IPS-18a (cell line): ENCODE measurements around the gene FBF1.
A peak's percentile ranks its signal among the peaks of the same experiment; 100 is the strongest.
"Not testable (repeated sequence)": the region's sequence is repeated elsewhere in the genome, so short reads cannot be mapped to it uniquely, and the experiment has no call there.

Source experiments
- H3K27ac ChIP-seq: one replicate; pipeline ENCODE4 v1.5.1; 2013; ENCODE audit warnings: low read length
- H3K27me3 ChIP-seq: one replicate; pipeline ENCODE4 v1.6.1; 2013; ENCODE audit warnings: mild to moderate bottlenecking, low read length; ENCODE audit not compliant: control insufficient read depth, insufficient read depth
- H3K36me3 ChIP-seq: one replicate; pipeline ENCODE4 v1.6.1; 2013; ENCODE audit warnings: low read depth, low read length; ENCODE audit not compliant: control insufficient read depth
- H3K4me1 ChIP-seq: one replicate; pipeline ENCODE4 v1.6.1; 2013; ENCODE audit warnings: low read depth, low read length; ENCODE audit not compliant: control insufficient read depth
- H3K4me3 ChIP-seq: one replicate; pipeline ENCODE4 v1.5.1; 2013; ENCODE audit warnings: low read length
- H3K9ac ChIP-seq: one replicate; pipeline ENCODE4 v1.6.1; 2013; ENCODE audit warnings: mild to moderate bottlenecking, low read length, moderate library complexity
- H3K9me3 ChIP-seq: one replicate; pipeline ENCODE4 v1.6.1; 2013; ENCODE audit warnings: low read depth, low read length; ENCODE audit not compliant: control insufficient read depth

The FBF1 gene

GRCh38 chr17:75891605-75892555 lies 49.0 kb downstream of the FBF1 start:
- Histone ChIP-seq H3K4me3 (no peak overlapping the region), H3K27me3 (no peaks in the 10 kb centered on the region), H3K9me3 (no peaks in the 10 kb centered on the region), H3K27ac (no peak overlapping the region), H3K4me1 (peaks cover 4% of the 10 kb centered on the region), H3K36me3 (peaks cover 32% of the 10 kb centered on the region), H3K9ac (no peak overlapping the region)

GRCh38 chr17:75891022-75891604 lies 49.7 kb downstream of the FBF1 start:
- Histone ChIP-seq H3K27ac (no peak overlapping the region), H3K4me1 (peaks cover 4% of the 10 kb centered on the region), H3K9me3 (no peaks in the 10 kb centered on the region), H3K36me3 (peaks cover 32% of the 10 kb centered on the region), H3K27me3 (no peaks in the 10 kb centered on the region), H3K4me3 (no peak overlapping the region), H3K9ac (no peak overlapping the region)

- Histone ChIP-seq H3K9ac (no peak overlapping the region), H3K36me3 (peaks cover 32% of the 10 kb centered on the region), H3K27ac (no peak overlapping the region), H3K4me1 (no peaks in the 10 kb centered on the region), H3K4me3 (no peak overlapping the region), H3K9me3 (no peaks in the 10 kb centered on the region), H3K27me3 (no peaks in the 10 kb centered on the region)
Observed at GRCh38 chr17:75889454-75889853, 51.4 kb downstream of the FBF1 start.

GRCh38 chr17:75888484-75888883 lies 52.4 kb downstream of the FBF1 start:
- H3K36me3 ChIP-seq, result peaks cover 32% of the 10 kb centered on the region
- H3K9ac ChIP-seq, result no peak overlapping the region
- H3K9me3 ChIP-seq, result no peaks in the 10 kb centered on the region
- no peaks in the 10 kb centered on the region for H3K27me3 ChIP-seq
- H3K4me3 ChIP-seq, result no peak overlapping the region
- H3K4me1 ChIP-seq, result no peaks in the 10 kb centered on the region
- no peak overlapping the region for H3K27ac ChIP-seq

- H3K9ac ChIP-seq, H3K9me3 ChIP-seq, H3K27me3 ChIP-seq, H3K4me3 ChIP-seq, H3K4me1 ChIP-seq, H3K27ac ChIP-seq: not testable (repeated sequence)
- peaks cover 16% of the 10 kb centered on the region for H3K36me3 ChIP-seq
Observed at GRCh38 chr17:75885860-75886259, 55.0 kb downstream of the FBF1 start.

- Histone ChIP-seq H3K36me3 (peaks cover 12% of the 10 kb centered on the region), H3K4me1 (no peaks in the 10 kb centered on the region), H3K27ac (no peak overlapping the region), H3K9ac (no peak overlapping the region), H3K4me3 (no peak overlapping the region), H3K27me3 (no peaks in the 10 kb centered on the region), H3K9me3 (no peaks in the 10 kb centered on the region)
Observed at GRCh38 chr17:75885431-75885830, 55.4 kb downstream of the FBF1 start.

- Histone ChIP-seq H3K36me3 (no peaks in the 10 kb centered on the region), H3K9ac (no peak overlapping the region), H3K27me3 (peaks cover 27% of the 10 kb centered on the region), H3K9me3 (no peaks in the 10 kb centered on the region), H3K4me1 (no peaks in the 10 kb centered on the region), H3K4me3 (no peak overlapping the region), H3K27ac (no peak overlapping the region)
Observed at GRCh38 chr17:75881678-75882454, 59.0 kb downstream of the FBF1 start.

- no peak overlapping the region for H3K27ac ChIP-seq
- peaks cover 38% of the 10 kb centered on the region for H3K27me3 ChIP-seq
- no peaks in the 10 kb centered on the region for H3K36me3 ChIP-seq
- H3K9me3 ChIP-seq, result no peaks in the 10 kb centered on the region
- H3K4me3 ChIP-seq, result no peak overlapping the region
- no peaks in the 10 kb centered on the region for H3K4me1 ChIP-seq
- no peak overlapping the region for H3K9ac ChIP-seq
Observed at GRCh38 chr17:75880266-75880665, 60.6 kb downstream of the FBF1 start.

- no peak within 1 kb of the TSS for H3K9ac ChIP-seq
- H3K27ac ChIP-seq, result no peak within 1 kb of the TSS
- H3K4me1 ChIP-seq, result no peaks in the 10 kb centered on the region
- H3K27me3 ChIP-seq, result peaks cover 38% of the 10 kb centered on the region
- H3K9me3 ChIP-seq, result no peaks in the 10 kb centered on the region
- H3K36me3 ChIP-seq, result no peaks in the 10 kb centered on the region
- peak within 1 kb of the TSS; percentile 63 for H3K4me3 ChIP-seq
Observed at GRCh38 chr17:75878174-75878998, 62.5 kb downstream of the FBF1 start, which contains the start of gene TRIM47. Gene TRIM47 (minus strand): TSS chr17:75878581. CDS start chr17:75878548, 33 bp downstream.

GRCh38 chr17:75877752-75878173 lies 63.1 kb downstream of the FBF1 start:
- Histone ChIP-seq H3K4me3 (peak overlapping the region; percentile 63), H3K4me1 (no peaks in the 10 kb centered on the region), H3K9ac (no peak overlapping the region), H3K27ac (no peak overlapping the region), H3K27me3 (peaks cover 38% of the 10 kb centered on the region), H3K9me3 (no peaks in the 10 kb centered on the region), H3K36me3 (no peaks in the 10 kb centered on the region)
